Naive thymus-derived CD4-positive, alpha-beta T cell (primary cell): ENCODE data around the gene FRS2. TPM values are rescaled to one million over a fixed set of nuclear protein-coding genes. Genes with fewer than 3 reads are reported as not detected.

ENCODE experiments used
- ATAC-seq: fragments of 150-1000 bp; cut with Tn5 transposase; 2 replicates; pipeline ENCODE4 v1.10.0; 2021; ENCODE audit warnings: mild to moderate bottlenecking, moderate library complexity
- CTCF ChIA-PET: fragments of 350-600 bp; sonication (Branson Sonifier 250); formaldehyde crosslinking; loops from one replicate; lab custom pipeline; 2021; ENCODE audit warnings: antibody characterized with exemption; lab: Charles Lee
- POLR2A ChIA-PET: fragments of 350-600 bp; sonication (Branson Sonifier 250); formaldehyde crosslinking; loops from one replicate; lab custom pipeline; 2021; ENCODE audit warnings: antibody characterized with exemption, inconsistent platforms; lab: Charles Lee
- DNase-seq, 9 donors: peaks; one replicate each; pipeline versions ENCODE4 v3.0.0 to v3.0.0-alpha.2; 2020 to 2022; ENCODE audit warnings: mixed read lengths in 1 of 9
- H3K27ac ChIP-seq: one replicate; pipeline ENCODE4 v1.7.0; 2013; ENCODE audit warnings: mild to moderate bottlenecking, low read depth, low read length, moderate library complexity
- H3K27me3 ChIP-seq, 2 donors: one replicate each; pipeline ENCODE4 v1.7.0; 2013; ENCODE audit warnings: low read length in 2 of 2, mild to moderate bottlenecking in 2 of 2, moderate library complexity in 2 of 2; ENCODE audit not compliant: control insufficient read depth in 2 of 2, insufficient read depth in 2 of 2
- H3K36me3 ChIP-seq, 3 experiments: 1 replicate in 2 of 3; 2 replicates in 1 of 3; pipeline ENCODE4 v1.7.0; 2013; ENCODE audit warnings: low read length in 3 of 3, mild to moderate bottlenecking in 3 of 3, moderate library complexity in 1 of 3; ENCODE audit not compliant: insufficient read depth in 3 of 3, control insufficient read depth in 2 of 3
- H3K4me1 ChIP-seq, 2 donors: one replicate each; pipeline ENCODE4 v1.7.0; 2013; ENCODE audit warnings: low read length in 2 of 2, mild to moderate bottlenecking in 2 of 2, moderate library complexity in 1 of 2; ENCODE audit not compliant: control insufficient read depth in 2 of 2, insufficient read depth in 2 of 2
- H3K4me3 ChIP-seq: 2 replicates; pipeline ENCODE4 v1.7.0; 2013; ENCODE audit warnings: mild to moderate bottlenecking, low read length
- H3K9me3 ChIP-seq, 3 experiments: 1 replicate in 2 of 3; 2 replicates in 1 of 3; pipeline ENCODE4 v1.7.0; 2013; ENCODE audit warnings: low read length in 3 of 3; ENCODE audit not compliant: control insufficient read depth in 2 of 3
- H3K27ac Mint-ChIP-seq, 9 donors: one replicate each; pipeline ENCODE4 v1.8.0; 2020 to 2022; ENCODE audit warnings: mixed read lengths in 9 of 9, mild to moderate bottlenecking in 8 of 9, moderate library complexity in 5 of 9, inconsistent platforms in 2 of 9
- H3K27me3 Mint-ChIP-seq, 5 donors: one replicate each; pipeline ENCODE4 v1.8.0; 2021 to 2022; ENCODE audit warnings: mixed read lengths in 5 of 5, mild to moderate bottlenecking in 1 of 5
- H3K36me3 Mint-ChIP-seq, 5 donors: one replicate each; pipeline ENCODE4 v1.8.0; 2020 to 2022; ENCODE audit warnings: mixed read lengths in 5 of 5, mild to moderate bottlenecking in 3 of 5, inconsistent platforms in 1 of 5
- H3K4me1 Mint-ChIP-seq, 7 donors: one replicate each; pipeline ENCODE4 v1.8.0; 2020 to 2022; ENCODE audit warnings: mixed read lengths in 7 of 7, mild to moderate bottlenecking in 3 of 7, inconsistent platforms in 1 of 7
- H3K4me3 Mint-ChIP-seq, 10 donors: one replicate each; pipeline ENCODE4 v1.8.0; 2020 to 2022; ENCODE audit warnings: mild to moderate bottlenecking in 10 of 10, mixed read lengths in 10 of 10, moderate library complexity in 6 of 10, inconsistent platforms in 2 of 10
- H3K9me3 Mint-ChIP-seq, 11 donors: one replicate each; pipeline ENCODE4 v1.8.0; 2020 to 2022; ENCODE audit warnings: mixed read lengths in 11 of 11, mild to moderate bottlenecking in 4 of 11, inconsistent platforms in 1 of 11, moderate library complexity in 1 of 11
- intact Hi-C, 2 donors: fragments of 100-400 bp; cut with micrococcal nuclease; formaldehyde crosslinking; loops; one replicate each; pipeline ENCODE4 v1.15.1; 2023
- polyA plus RNA-seq, 2 donors: library from polyadenylated mRNA; unstranded; fragments of 300-500 nt; fragmentation: Illumina TruSeq; gene quantifications; one replicate each; pipeline ENCODE4 v1.2.3, GENCODE V29; 2021
- total RNA-seq, 6 experiments: library from RNA in 5 of 6; stranded (reverse) in 5 of 6; gene quantifications; 1 replicate in 5 of 6; 2 replicates in 1 of 6; pipeline ENCODE4 v1.2.3 and lab custom pipeline; 2021 to 2026

The FRS2 gene
- total and polyA plus RNA-seq, 7 experiments from 2014 or later: 11.0 to 30.1 (median 21.8) TPM

DNA sequence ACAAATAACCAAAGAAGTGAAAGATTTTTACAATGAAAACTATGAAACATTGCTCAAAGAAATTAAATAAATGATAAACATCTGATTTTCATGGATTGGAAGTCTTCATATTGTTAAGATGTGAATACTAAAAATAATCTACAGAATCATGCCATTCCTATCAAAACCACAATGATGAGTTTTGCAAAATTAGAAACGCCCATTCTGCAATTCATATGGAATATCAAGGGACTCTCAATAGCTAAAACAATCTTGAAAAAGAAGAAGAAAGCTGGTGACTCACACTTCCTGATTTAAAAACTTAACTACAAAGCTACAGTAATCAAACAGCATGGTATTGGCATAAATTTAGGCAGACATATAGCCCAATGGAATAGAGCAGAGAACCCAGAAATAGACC lies 74.9 kb downstream of the FRS2 start:
- ATAC-seq: no peak
- no peak for DNase-seq
- intact Hi-C loops: no loop called here
- Mint-ChIP-seq H3K9me3 (peaks cover 5 to 12% (median 7%) of the 10 kb centered on the region in 11 donors), H3K4me3 (no peak overlapping the region), H3K36me3 (peaks cover 6 to 43% (median 27%) of the 10 kb centered on the region in 5 donors), H3K27ac (no peak overlapping the region), H3K4me1 (peaks cover 3 to 18% (median 5%) of the 10 kb centered on the region in 7 donors), H3K27me3 (no peaks in the 10 kb centered on the region)
- Histone ChIP-seq H3K9me3 (peaks cover 0 to 3% (median 0%) of the 10 kb centered on the region in 3 experiments), H3K27me3 (no peaks in the 10 kb centered on the region), H3K36me3 (peaks cover 0 to 3% (median 0%) of the 10 kb centered on the region in 3 experiments), H3K4me3 (no peak overlapping the region), H3K27ac (no peak overlapping the region), H3K4me1 (no peaks in the 10 kb centered on the region)
- ChIA-PET CTCF (no interaction called here), POLR2A (no interaction called here)

DNA sequence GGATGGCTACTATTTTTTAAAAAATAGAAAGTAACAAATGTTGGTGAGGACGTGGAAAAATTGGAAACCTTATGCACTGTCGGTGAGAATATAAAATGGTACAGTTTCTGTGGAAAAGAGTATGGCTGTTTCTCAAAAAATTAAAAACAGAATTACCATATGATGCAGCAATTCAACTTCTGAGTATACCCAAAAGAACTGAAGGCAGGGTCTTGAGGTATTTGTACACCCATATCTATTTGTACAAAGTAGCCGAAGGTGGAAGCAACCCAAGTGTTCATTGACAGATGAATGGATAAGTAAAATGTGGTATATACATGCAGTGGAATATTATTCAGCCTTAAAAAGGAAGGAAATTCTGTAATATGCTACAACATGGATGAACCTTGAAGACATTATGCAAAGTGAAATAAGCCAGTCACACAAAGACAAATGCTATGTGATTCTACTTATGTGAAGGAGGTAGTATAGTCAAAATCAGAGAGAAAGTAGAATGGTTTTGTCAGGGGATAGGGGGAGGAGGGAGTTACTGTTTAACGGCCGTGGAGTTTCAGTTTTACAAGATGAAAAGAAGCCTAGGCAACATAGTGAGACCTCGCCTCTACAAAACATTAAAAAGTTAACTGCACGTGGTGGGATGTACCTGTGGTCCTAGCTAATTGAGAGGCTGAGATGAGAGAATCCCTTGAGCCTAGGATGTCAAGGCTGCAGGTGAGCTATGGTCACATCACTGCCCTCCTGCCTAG lies 76.7 kb downstream of the FRS2 start:
- no peak for ATAC-seq

DNA sequence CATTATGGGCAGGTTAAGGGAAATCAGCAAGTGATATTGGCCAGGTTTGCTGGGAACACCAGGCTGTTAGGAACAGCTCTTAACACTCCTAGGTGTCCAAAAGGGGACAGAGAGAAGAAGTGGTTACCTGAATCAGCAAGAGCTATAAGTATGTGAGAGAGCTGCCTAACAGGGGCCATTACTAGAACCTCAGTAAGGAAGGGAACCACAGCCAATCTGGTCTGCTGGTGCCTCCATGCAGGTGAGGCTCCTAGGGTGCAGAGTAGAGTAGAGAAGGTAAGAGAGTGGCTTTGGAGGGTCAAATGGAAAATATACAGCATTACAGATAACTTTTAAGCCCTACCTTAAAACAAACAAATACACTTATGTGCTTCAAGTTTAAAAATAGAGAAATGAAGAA lies 78.5 kb downstream of the FRS2 start:
- peaks cover 0 to 21% (median 6%) of the 10 kb centered on the region in 7 donors for H3K4me1 Mint-ChIP-seq
- no peak overlapping the region for H3K27ac ChIP-seq

More for the DNA sequence above, 76.7 kb downstream of the FRS2 start:
- Mint-ChIP-seq H3K4me1 (peaks cover 0 to 21% (median 6%) of the 10 kb centered on the region in 7 donors), H3K36me3 (peaks cover 6 to 35% (median 17%) of the 10 kb centered on the region in 5 donors), H3K27ac (peak overlapping the region in 1 of 9 donors; percentile 34), H3K27me3 (no peaks in the 10 kb centered on the region), H3K9me3 (peaks cover 5 to 12% (median 7%) of the 10 kb centered on the region in 11 donors), H3K4me3 (no peak overlapping the region)
- no peak overlapping the region for H3K27ac ChIP-seq
- intact Hi-C loops: no loop called here
- H3K4me3 ChIP-seq: no peak overlapping the region
- no peaks in the 10 kb centered on the region for H3K27me3 ChIP-seq
- CTCF ChIA-PET: no interaction called here
- H3K4me1 ChIP-seq: no peaks in the 10 kb centered on the region
- H3K36me3 ChIP-seq: no peaks in the 10 kb centered on the region
- no peak for DNase-seq
- H3K9me3 ChIP-seq: peaks cover 0 to 3% (median 0%) of the 10 kb centered on the region in 3 experiments
- POLR2A ChIA-PET: no interaction called here

DNA sequence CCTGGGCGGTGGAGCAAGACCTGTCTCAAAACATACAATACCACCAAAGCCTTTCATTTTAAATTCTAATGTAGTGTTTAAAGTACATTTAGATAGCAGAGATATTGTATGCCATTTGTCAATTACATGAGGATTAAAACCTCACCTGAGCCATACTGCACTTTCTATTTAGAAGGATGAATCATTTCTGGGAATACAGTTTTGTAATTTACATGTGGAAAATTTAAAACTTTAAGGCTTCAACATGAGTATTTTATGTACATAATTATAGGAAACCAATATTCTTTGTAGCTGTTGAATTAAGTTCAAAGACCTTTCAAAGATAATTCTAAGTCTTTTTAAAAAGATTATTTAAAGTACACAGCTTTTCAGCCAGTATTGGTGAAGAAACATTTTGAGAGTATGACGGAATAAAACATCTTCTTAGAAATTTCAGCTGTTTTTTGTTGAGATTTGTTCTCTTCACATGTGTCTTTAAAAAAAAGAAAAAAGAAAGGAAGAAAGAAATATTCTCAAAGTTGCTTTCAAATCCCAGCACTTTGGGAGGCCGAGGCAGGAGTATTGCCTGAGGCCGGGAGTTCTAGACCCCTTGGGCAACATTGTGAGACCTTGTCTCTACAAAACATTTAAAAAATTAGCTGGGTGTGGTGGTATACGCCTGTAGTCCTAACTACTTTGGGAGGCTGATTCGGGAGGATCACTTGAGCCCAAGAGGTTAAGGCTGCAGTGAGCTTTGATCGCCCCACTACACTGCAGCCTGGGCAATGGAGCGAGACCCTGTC lies 80.6 kb downstream of the FRS2 start:
- peaks cover 0 to 2% (median 0%) of the 10 kb centered on the region in 11 donors for H3K9me3 Mint-ChIP-seq
- DNase-seq (no peak), ATAC-seq (no peak)
- CTCF ChIA-PET: no interaction called here
- POLR2A ChIA-PET: no interaction called here
- no peaks in the 10 kb centered on the region for H3K27me3 ChIP-seq
- H3K4me1 ChIP-seq: no peaks in the 10 kb centered on the region
- H3K4me3 ChIP-seq: no peak overlapping the region
- H3K27ac Mint-ChIP-seq: peak overlapping the region in 1 of 9 donors; percentile 3
- H3K27me3 Mint-ChIP-seq: no peaks in the 10 kb centered on the region
- H3K4me3 Mint-ChIP-seq: no peak overlapping the region
- peaks cover 0 to 17% (median 7%) of the 10 kb centered on the region in 5 donors for H3K36me3 Mint-ChIP-seq
- no peaks in the 10 kb centered on the region for H3K9me3 ChIP-seq
- H3K36me3 ChIP-seq: no peaks in the 10 kb centered on the region
- no peak overlapping the region for H3K27ac ChIP-seq
- peaks cover 0 to 21% (median 6%) of the 10 kb centered on the region in 7 donors for H3K4me1 Mint-ChIP-seq
- intact Hi-C loops: no loop called here

More for the DNA sequence above, 78.5 kb downstream of the FRS2 start:
- ChIA-PET CTCF (interaction anchor here (1.1 kb wide), 1 partner anchor 256 kb away, joined by 3 read pairs; no protein-coding TSS in a partner anchor), POLR2A (no interaction called here)
- Histone ChIP-seq H3K27me3 (no peaks in the 10 kb centered on the region), H3K4me3 (no peak overlapping the region), H3K36me3 (no peaks in the 10 kb centered on the region), H3K9me3 (peaks cover 0 to under 1% (median 0%) of the 10 kb centered on the region in 3 experiments), H3K4me1 (no peaks in the 10 kb centered on the region)
- H3K27me3 Mint-ChIP-seq: no peaks in the 10 kb centered on the region
- DNase-seq: no peak
- no peak for ATAC-seq
- intact Hi-C loops: no loop called here
- peak overlapping the region in 1 of 9 donors; percentile 15 for H3K27ac Mint-ChIP-seq
- peaks cover under 1 to 26% (median 11%) of the 10 kb centered on the region in 5 donors for H3K36me3 Mint-ChIP-seq
- no peak overlapping the region for H3K4me3 Mint-ChIP-seq
- H3K9me3 Mint-ChIP-seq: peaks cover 0 to 6% (median under 1%) of the 10 kb centered on the region in 11 donors

DNA sequence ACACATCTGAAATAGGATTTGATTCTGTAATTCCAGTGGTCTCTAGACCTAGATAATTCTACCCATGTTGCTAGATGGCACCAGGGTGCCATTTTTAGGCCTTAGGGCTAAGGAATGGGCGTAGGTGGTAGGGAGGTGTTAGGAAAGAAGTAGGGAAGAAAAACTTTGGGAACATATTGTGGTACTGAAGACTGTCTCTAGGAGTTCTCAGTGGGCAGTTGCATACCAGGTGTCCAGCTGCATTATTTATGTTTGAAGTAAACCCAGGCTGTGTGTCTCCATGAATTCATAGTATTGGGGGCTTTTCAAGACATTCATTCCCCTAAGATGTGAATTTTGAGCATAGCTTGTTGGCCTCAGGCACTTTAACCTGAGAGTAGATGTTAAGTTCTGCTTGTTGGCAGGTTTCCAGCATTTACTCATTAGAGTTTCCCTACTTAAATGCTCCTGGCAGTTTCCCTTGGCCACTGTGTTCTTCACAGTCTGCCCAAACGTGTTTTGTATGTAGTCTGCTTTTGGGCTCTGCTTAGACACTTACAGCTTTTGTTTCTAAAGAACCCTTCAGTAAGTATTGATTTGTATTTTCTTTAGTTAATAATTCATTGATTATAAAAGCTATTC lies 83.5 kb downstream of the FRS2 start:
- no peak overlapping the region for H3K27ac ChIP-seq
- peaks cover 0 to 24% (median 7%) of the 10 kb centered on the region in 7 donors for H3K4me1 Mint-ChIP-seq
- H3K4me1 ChIP-seq: no peaks in the 10 kb centered on the region
- H3K9me3 Mint-ChIP-seq: no peaks in the 10 kb centered on the region
- DNase-seq: no peak
- H3K4me3 ChIP-seq: no peak overlapping the region
- CTCF ChIA-PET: interaction anchor here (0.8 kb wide), 1 partner anchor 17 kb away, joined by 3 read pairs; no protein-coding TSS in a partner anchor
- H3K9me3 ChIP-seq: no peaks in the 10 kb centered on the region
- H3K4me3 Mint-ChIP-seq: no peak overlapping the region
- no peak for ATAC-seq
- peaks cover 0 to 8% (median 5%) of the 10 kb centered on the region in 5 donors for H3K36me3 Mint-ChIP-seq
- POLR2A ChIA-PET: no interaction called here
- no peaks in the 10 kb centered on the region for H3K36me3 ChIP-seq
- intact Hi-C loops: no loop called here
- no peak overlapping the region for H3K27ac Mint-ChIP-seq
- H3K27me3 Mint-ChIP-seq: no peaks in the 10 kb centered on the region
- no peaks in the 10 kb centered on the region for H3K27me3 ChIP-seq

DNA sequence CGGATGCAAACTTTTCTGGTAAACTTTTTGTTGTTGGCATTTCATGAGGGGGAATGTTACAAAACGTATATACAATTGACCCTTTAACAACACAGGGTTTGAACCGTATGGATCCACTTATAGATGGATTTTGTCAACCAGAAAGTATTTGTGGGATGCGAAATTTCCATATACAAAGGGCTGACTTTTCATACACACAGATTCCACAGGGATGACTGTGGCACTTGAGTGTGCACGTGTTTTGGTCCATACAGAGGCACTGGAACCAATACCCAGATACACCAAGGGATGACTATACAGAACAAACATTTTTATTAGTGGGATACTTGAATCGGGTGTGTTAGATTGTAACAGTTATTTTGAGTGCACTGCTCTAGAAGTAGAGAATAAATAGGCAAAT lies 85.3 kb downstream of the FRS2 start:
- H3K9me3 ChIP-seq: no peaks in the 10 kb centered on the region
- H3K4me1 Mint-ChIP-seq: peaks cover 0 to 16% (median 0%) of the 10 kb centered on the region in 7 donors
- H3K9me3 Mint-ChIP-seq: no peaks in the 10 kb centered on the region
- H3K4me3 Mint-ChIP-seq: no peak overlapping the region
- H3K4me1 ChIP-seq: no peaks in the 10 kb centered on the region
- H3K27ac Mint-ChIP-seq: no peak overlapping the region
- no peak for ATAC-seq
- no peaks in the 10 kb centered on the region for H3K36me3 ChIP-seq
- H3K4me3 ChIP-seq: no peak overlapping the region
- no peaks in the 10 kb centered on the region for H3K27me3 ChIP-seq
- H3K27ac ChIP-seq: no peak overlapping the region
- no peak for DNase-seq
- intact Hi-C loops: no loop called here
- ChIA-PET POLR2A (no interaction called here), CTCF (no interaction called here)
- peaks cover 0 to 3% (median 0%) of the 10 kb centered on the region in 5 donors for H3K36me3 Mint-ChIP-seq
- H3K27me3 Mint-ChIP-seq: no peaks in the 10 kb centered on the region
